Upper lobe of right lung (tissue), 1 donor: ENCODE data around the gene COL3A1. TPM values are rescaled to one million over a fixed set of nuclear protein-coding genes. Genes with fewer than 3 reads are reported as not detected.

Source experiments
- ATAC-seq: fragments of 200-7000 bp; cut with Tn5 transposase; one replicate; pipeline ENCODE4 v1.9.1; 2020; ENCODE audit warnings: mild to moderate bottlenecking, moderate library complexity
- DNase-seq: peaks from one replicate; pipeline ENCODE4 v3.0.0-alpha.2; 2020
- H3K27ac ChIP-seq: fragments of 200-600 bp; one replicate; pipeline ENCODE4 v1.8.0; 2022
- H3K27me3 ChIP-seq: fragments of 200-600 bp; one replicate; pipeline ENCODE4 v1.8.0; 2022; ENCODE audit warnings: mild to moderate bottlenecking
- H3K36me3 ChIP-seq: fragments of 200-600 bp; one replicate; pipeline ENCODE4 v1.8.0; 2022
- H3K4me1 ChIP-seq: fragments of 200-600 bp; one replicate; pipeline ENCODE4 v1.8.0; 2022
- H3K4me3 ChIP-seq: fragments of 200-600 bp; one replicate; pipeline ENCODE4 v1.8.0; 2022; ENCODE audit warnings: mild to moderate bottlenecking
- H3K9me3 ChIP-seq: fragments of 200-600 bp; one replicate; pipeline ENCODE4 v1.8.0; 2022
- CTCF ChIP-seq: fragments of 200-600 bp; IDR thresholded peaks from one replicate; pipeline ENCODE4 v1.8.0; 2022; ENCODE audit warnings: antibody characterized with exemption
- intact Hi-C: fragments of 100-400 bp; cut with DNase I; formaldehyde crosslinking; loops from one replicate; pipeline ENCODE4 v1.11.0; 2022
- microRNA-seq: library from miRNA; unstranded; fragments of <30 nt; microRNA quantifications from one replicate; pipeline ENCODE4 v1.2.0, GENCODE V29; 2020; ENCODE audit warnings: borderline microRNAs expressed
- total RNA-seq: library from RNA; stranded (reverse); fragmentation: NEBNext Ultra II Directional; extraction: Animal tissue kit (Norgen Biotek cat#: 25700); gene quantifications from one replicate; pipeline ENCODE4 v1.2.1, GENCODE V29; 2021
- donor health status: DM: no; HTN: yes; CAD: no; lungs with severe emphysema.

COL3A1 gene
- total RNA-seq, 1 donor from 2014 or later = 188 TPM

GRCh38 chr2:189057316-189057715 lies 83.1 kb downstream of the COL3A1 start:
- H3K9me3 ChIP-seq = no peaks in the 10 kb centered on the region
- H3K27ac ChIP-seq = no peak overlapping the region
- peaks cover 6% of the 10 kb centered on the region for H3K36me3 ChIP-seq
- no peak overlapping the region for H3K4me3 ChIP-seq
- ATAC-seq = no peak
- no peaks in the 10 kb centered on the region for H3K27me3 ChIP-seq
- no peaks in the 10 kb centered on the region for H3K4me1 ChIP-seq
- TF ChIP-seq CTCF = no peak
- intact Hi-C loops = no loop called here
- no peak for DNase-seq

GRCh38 chr2:189060096-189060642 lies 86.0 kb downstream of the COL3A1 start:
- Histone ChIP-seq H3K27ac (no peak overlapping the region), H3K27me3 (no peaks in the 10 kb centered on the region), H3K4me3 (no peak overlapping the region), H3K9me3 (no peaks in the 10 kb centered on the region), H3K36me3 (no peaks in the 10 kb centered on the region), H3K4me1 (no peaks in the 10 kb centered on the region)
- TF ChIP-seq CTCF = no peak
- ATAC-seq (no peak), DNase-seq (no peak)
- intact Hi-C loops = loop anchor here (10.0 kb wide), 1 partner anchor 65 kb away; no protein-coding TSS in a partner anchor

Small RNA genes lying within 50 kb of the gene (microRNA-seq; reads per million reads assigned to microRNA genes)
- gene MIR1245A = not detected
- not detected for gene MIR1245B
- gene MIR3606 = 0.50 reads per million

Other genes with a start within 250 kb of the COL3A1 start
- gene COL5A2, start 205.4 kb downstream of the COL3A1 start, total RNA-seq = 29.8 TPM